ENCODE results near the gene RNF212B. TPM values are rescaled to one million over a fixed set of nuclear protein-coding genes. Genes with fewer than 3 reads are reported as not detected.

Gene RNF212B
- total RNA-seq, 4 donors from 2014 or later, result not detected

GRCh38 chr14:23206422-23207145 lies 31.2 kb upstream of the RNF212B start:
- 29 to 69% methylated on average over 1 to 3 of the region's 3 CpGs for WGBS, 2 donors (ENCODE audit: low coverage in 1 of 2)

GRCh38 chr14:23207146-23207540 lies 30.6 kb upstream of the RNF212B start:
- 43 to 50% methylated on average over 3 of the region's 3 CpGs for WGBS, 2 donors (ENCODE audit: low coverage in 1 of 2)

More at GRCh38 chr14:23206422-23207145, 31.2 kb upstream of the RNF212B start:
- H3K4me1 ChIP-seq, result no peaks in the 10 kb centered on the region
- H3K4me3 ChIP-seq, result no peak overlapping the region
- TF ChIP-seq EP300 (IDR thresholded peaks at IDR 0.05), result no peak
- TF ChIP-seq POLR2A (IDR thresholded peaks at IDR 0.05), result no peak
- H3K27ac ChIP-seq, result no peak overlapping the region
- peaks cover 17% of the 10 kb centered on the region for H3K27me3 ChIP-seq
- H3K9me3 ChIP-seq, result no peaks in the 10 kb centered on the region
- no peaks in the 10 kb centered on the region for H3K36me3 ChIP-seq
- no peak for ATAC-seq

GRCh38 chr14:23208324-23208723 lies 29.4 kb upstream of the RNF212B start:
- peaks cover 17% of the 10 kb centered on the region for H3K27me3 ChIP-seq
- no peak for ATAC-seq
- no peak overlapping the region for H3K27ac ChIP-seq
- no peaks in the 10 kb centered on the region for H3K4me1 ChIP-seq
- no peaks in the 10 kb centered on the region for H3K36me3 ChIP-seq
- no peak overlapping the region for H3K4me3 ChIP-seq
- H3K9me3 ChIP-seq, result no peaks in the 10 kb centered on the region
- TF ChIP-seq POLR2AphosphoS5 (IDR thresholded peaks at IDR 0.05) (no peak), POLR2A (IDR thresholded peaks at IDR 0.05) (no peak), EP300 (IDR thresholded peaks at IDR 0.05) (no peak), CTCF (IDR thresholded peaks at IDR 0.05) (no peak)

More at GRCh38 chr14:23207146-23207540, 30.6 kb upstream of the RNF212B start:
- Histone ChIP-seq H3K4me1 (no peaks in the 10 kb centered on the region), H3K4me3 (no peak overlapping the region), H3K9me3 (no peaks in the 10 kb centered on the region), H3K27ac (no peak overlapping the region), H3K36me3 (no peaks in the 10 kb centered on the region), H3K27me3 (peaks cover 17% of the 10 kb centered on the region)
- TF ChIP-seq EP300 (IDR thresholded peaks at IDR 0.05) (no peak), POLR2A (IDR thresholded peaks at IDR 0.05) (no peak), POLR2AphosphoS5 (IDR thresholded peaks at IDR 0.05) (no peak)
- no peak for ATAC-seq

GRCh38 chr14:23209651-23210423 lies 27.9 kb upstream of the RNF212B start:
- no peak overlapping the region for H3K4me3 ChIP-seq
- H3K9me3 ChIP-seq, result no peaks in the 10 kb centered on the region
- TF ChIP-seq POLR2AphosphoS5 (IDR thresholded peaks at IDR 0.05) (no peak), POLR2A (IDR thresholded peaks at IDR 0.05) (no peak), EP300 (IDR thresholded peaks at IDR 0.05) (no peak), CTCF (IDR thresholded peaks at IDR 0.05) (no peak)
- no peaks in the 10 kb centered on the region for H3K4me1 ChIP-seq
- ATAC-seq, result no peak
- no peak overlapping the region for H3K27ac ChIP-seq
- peaks cover 17% of the 10 kb centered on the region for H3K27me3 ChIP-seq
- 72 to 89% methylated on average over 6 of the region's 7 CpGs for WGBS, 2 donors (ENCODE audit: low coverage in 1 of 2)
- H3K36me3 ChIP-seq, result no peaks in the 10 kb centered on the region

GRCh38 chr14:23215421-23215820 lies 22.3 kb upstream of the RNF212B start:
- H3K4me1 ChIP-seq, result no peaks in the 10 kb centered on the region
- H3K27ac ChIP-seq, result no peak overlapping the region
- peaks cover 5% of the 10 kb centered on the region for H3K27me3 ChIP-seq
- no peak for TF ChIP-seq POLR2A (IDR thresholded peaks at IDR 0.05)
- no peak for TF ChIP-seq CTCF (IDR thresholded peaks at IDR 0.05)
- no peak for TF ChIP-seq POLR2AphosphoS5 (IDR thresholded peaks at IDR 0.05)
- no peak for TF ChIP-seq EP300 (IDR thresholded peaks at IDR 0.05)
- H3K9me3 ChIP-seq, result peaks cover 0 to 5% (median 0%) of the 10 kb centered on the region in 3 donors
- ATAC-seq, result no peak
- H3K4me3 ChIP-seq, result no peak overlapping the region
- 83 to 94% methylated on average over 1 of the region's 1 CpG for WGBS, 2 donors (ENCODE audit: low coverage in 1 of 2)
- no peaks in the 10 kb centered on the region for H3K36me3 ChIP-seq

All from gastroesophageal sphincter (tissue), 4 donors.